ELR (cell line): ENCODE results near the gene METTL2B.
A peak's percentile ranks its signal among the peaks of the same experiment; 100 is the strongest.
"Not testable (repeated sequence)": the region's sequence is repeated elsewhere in the genome, so short reads cannot be mapped to it uniquely, and the experiment has no call there.

ENCODE experiments used
- DNase-seq: peaks from one replicate; pipeline ENCODE4 v3.0.0-alpha.2; 2015; ENCODE audit warnings: low read depth

The METTL2B gene

GRCh38 chr7:128523932-128524524 is 47.5 kb downstream of the METTL2B start:
- not testable (repeated sequence) for DNase-seq

- DNase-seq, result peak; percentile 24
Observed at GRCh38 chr7:128525584-128525983, 49.0 kb downstream of the METTL2B start.

GRCh38 chr7:128526062-128526466 is 49.5 kb downstream of the METTL2B start:
- not testable (repeated sequence) for DNase-seq

DNA sequence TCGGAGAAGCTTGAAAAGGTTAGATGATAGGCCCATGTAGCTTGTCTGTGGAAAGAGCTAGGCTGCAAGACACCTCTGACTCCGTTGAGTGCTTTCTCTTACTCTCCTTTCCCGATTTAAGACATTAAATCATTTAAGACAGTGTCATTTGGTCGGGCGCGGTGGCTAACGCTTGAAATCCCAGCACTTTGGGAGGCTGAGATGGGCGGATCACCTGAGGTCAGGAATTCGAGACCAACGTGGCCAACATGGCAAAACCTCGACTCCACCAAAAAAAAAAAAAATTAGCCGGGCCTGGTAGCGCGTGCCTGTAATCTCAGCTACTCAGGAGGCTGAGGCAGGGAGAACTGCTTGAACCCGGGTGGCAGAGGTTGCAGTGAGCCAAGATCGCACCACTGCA is 52.6 kb downstream of the METTL2B start:
- DNase-seq, result not testable (repeated sequence)

DNA sequence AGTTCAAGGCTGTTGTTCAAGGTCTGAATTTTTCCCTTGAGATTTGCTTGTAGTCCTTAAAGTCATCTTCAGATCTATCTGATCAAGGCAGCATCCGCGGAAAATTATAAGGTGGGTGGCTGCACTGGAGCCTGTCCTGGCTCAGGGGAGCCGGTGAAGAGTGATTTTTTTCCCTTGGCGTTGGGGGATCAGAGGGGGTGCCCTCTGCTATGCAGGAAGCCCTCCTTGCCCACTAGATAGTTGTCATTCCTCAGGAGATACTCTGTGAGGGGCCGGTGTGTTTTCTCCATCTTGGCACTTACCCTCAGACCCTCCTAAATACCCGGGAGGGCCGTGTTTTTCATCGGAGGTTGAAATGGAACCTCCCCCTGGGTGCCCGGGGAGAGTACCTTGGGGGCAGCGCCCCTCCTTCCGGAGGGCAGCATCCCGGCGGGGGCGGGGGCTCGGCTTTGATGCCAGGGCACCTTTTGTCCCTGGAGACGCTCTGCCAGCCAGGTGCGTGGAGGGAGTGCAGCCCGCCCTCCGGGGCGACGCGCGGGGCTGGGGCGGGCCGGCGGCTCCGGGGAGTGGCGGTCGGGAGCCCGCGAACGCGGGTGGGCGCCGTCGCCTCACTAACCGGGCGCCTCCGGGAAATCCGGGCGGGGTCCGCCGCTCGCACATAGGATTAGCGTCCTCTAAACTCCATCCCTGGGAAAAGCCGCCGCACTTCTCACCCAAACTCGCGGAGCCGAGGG is 53.7 kb downstream of the METTL2B start:
- peak; percentile 11 for DNase-seq

DNA sequence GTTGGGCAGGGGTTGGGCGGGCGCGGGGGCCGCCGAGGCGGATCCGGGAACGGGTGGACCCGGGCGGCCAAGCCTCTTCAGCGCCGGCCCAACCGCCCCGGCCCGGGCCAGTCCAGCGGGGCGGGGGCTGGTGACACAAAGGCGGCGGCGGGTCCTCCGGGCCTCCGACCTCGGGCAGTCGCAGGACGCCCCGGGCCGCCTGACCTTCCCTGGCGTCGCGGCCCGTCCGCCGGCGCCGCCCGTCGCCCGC is 54.2 kb downstream of the METTL2B start:
- DNase-seq, result no peak

DNA sequence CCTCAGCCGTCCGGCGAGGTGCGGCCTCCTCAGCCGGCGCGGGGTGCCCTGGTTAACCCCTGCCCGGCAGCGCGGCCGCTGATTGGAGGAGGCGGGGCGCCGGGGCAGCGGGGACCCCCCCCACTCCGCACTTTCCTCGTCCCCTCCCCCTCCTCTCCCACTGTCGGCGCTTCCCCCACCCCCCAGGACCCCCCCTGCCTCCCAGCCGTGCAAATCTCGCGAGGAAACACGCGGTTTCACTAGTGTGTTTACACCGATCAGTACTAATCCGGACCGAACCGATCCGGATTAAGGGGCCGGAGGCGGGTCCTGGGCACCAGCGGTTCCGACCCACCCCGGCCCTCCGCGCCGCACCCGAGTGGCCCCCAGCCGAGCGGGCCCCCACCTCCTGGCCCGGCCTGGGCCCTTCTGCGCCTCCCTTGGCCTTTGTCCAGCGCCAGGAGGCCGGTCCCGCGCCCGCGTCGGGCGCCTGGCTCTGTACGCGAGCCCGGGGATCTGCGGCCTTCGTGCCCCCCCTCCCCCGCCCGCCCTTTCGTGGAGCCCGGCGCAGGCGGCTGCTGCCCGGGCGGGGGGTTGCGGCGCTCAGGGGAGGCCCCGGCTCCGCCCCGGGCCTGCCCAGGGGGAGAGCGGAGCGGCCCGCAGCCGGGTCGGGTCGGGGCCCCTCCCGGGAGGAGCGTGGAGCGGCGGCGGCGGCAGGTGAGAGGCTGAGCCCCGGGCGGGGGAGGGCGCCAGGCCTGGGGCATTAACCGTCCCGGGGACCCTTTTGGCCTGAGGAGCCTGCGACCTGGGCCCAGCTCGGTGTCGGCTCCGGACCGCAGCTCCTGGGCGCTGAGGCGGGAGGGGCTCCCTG is 54.8 kb downstream of the METTL2B start:
- peak; percentile 87 for DNase-seq

DNA sequence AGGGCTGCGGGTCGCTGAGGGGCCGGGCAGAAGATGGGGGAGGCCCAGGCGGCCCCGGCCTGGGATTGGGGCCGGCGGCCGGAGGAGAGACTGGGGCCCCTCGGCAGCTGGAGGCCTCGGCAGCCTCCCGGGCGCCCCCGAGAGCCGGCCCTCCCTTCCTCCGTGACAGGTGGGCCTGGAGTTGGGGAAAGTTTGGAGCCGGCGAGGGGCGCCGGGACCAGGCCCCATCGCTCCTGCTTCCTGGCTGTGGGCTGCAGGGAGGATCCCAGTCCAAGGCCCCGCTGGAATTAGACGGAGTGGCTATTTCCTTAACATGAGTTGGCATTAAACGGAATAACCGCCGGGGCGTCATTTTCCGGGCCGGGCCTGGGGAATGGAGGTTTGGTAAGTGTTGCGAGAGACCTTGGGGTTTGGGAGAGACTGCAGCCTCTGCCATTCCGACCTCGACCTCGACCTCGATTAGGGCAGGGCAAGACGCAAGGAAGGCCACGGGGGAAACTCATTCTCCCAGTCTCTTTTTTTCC is 55.5 kb downstream of the METTL2B start:
- peak; percentile 46 for DNase-seq

GRCh38 chr7:128532956-128533355 is 56.4 kb downstream of the METTL2B start:
- DNase-seq, result peak; percentile 53

DNA sequence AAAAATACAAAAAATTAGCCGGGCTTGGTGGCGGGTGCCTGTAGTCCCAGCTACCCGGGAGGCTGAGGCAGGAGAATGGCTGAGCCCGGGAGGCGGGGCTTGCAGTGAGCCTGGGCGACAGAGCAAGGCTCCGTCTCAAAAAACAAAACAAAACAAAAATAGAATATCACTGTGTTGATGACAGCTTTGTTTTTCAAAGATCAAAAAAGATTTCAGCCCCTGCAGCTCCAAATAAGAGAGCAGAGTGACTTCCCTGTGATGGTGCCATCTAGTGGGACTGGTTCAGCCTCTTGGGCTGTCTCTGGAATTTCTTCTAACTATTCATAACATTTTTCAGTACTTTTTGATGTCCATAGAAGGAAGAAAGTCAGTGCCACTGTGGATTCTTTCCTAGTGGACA is 60.9 kb downstream of the METTL2B start:
- DNase-seq, result peak; percentile 24

GRCh38 chr7:128542530-128542929 is 66.0 kb downstream of the METTL2B start:
- DNase-seq, result not testable (repeated sequence)

- DNase-seq, result not testable (repeated sequence)
Observed at GRCh38 chr7:128543300-128543699, 66.8 kb downstream of the METTL2B start.

DNA sequence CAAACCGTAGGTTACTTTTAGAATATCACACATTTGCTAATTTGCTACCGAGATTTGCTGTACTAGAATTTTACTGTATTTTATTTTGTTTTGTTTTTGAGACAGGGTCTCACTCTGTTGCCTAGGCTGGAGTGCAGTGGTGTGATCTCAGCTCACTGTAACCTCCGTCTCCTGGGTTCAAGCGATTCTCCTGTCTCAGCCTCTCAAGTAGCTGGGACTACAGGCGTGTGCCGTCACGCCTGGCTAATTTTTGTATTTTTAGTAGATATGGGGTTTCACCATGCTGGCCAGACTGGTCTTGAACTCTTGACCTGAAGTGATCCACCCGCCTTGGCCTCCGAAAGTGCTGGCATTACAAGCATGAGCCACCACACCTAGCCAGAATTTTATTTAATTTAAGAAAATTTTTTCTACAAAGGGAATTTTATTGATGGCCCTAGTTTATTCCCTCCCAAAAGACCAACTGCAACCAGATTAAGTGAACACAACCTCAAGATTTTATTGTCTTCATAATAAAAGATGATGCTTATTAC is 69.8 kb downstream of the METTL2B start:
- not testable (repeated sequence) for DNase-seq

DNA sequence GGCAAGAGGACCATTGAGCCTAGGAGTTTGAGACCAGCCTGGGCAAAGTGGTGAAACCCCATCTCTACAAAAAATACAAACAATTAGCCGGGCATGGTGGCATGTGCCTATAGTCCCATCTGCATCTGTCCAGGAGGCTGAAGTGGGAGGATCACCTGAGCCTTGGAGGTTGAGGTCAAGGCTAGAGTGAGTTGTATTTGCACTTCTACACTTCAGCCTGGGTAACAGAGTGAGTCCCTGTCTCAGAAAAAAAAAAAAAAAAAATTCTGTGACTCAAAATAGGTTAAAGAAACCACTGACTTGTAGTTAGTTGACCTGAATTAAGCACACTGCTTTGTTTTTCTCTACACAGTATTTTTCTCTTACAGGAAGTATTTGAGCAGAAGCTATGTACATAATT is 74.4 kb downstream of the METTL2B start:
- DNase-seq, result no peak

- DNase-seq, result not testable (repeated sequence)
Observed at GRCh38 chr7:128554394-128554793, 77.8 kb downstream of the METTL2B start.
